H7 (cell line): ENCODE results near the gene KLF17. TPM values are rescaled to one million over a fixed set of nuclear protein-coding genes. Genes with fewer than 3 reads are reported as not detected.
"Not testable (repeated sequence)": the region's sequence is repeated elsewhere in the genome, so short reads cannot be mapped to it uniquely, and the experiment has no call there.

Experiments
- DNase-seq: peaks from one replicate; pipeline ENCODE4 v3.0.0; 2012
- H3K27me3 ChIP-seq: 2 replicates; pipeline ENCODE4 v1.6.0; 2011; ENCODE audit warnings: mild to moderate bottlenecking, low read length; ENCODE audit not compliant: control insufficient read depth, insufficient read depth
- H3K36me3 ChIP-seq: replicated peaks from 2 replicates; pipeline ENCODE4 v1.5.1; 2011; ENCODE audit warnings: low read length; ENCODE audit not compliant: control insufficient read depth, insufficient read depth
- H3K4me3 ChIP-seq: 2 replicates; pipeline ENCODE4 v1.5.1; 2011; ENCODE audit warnings: low read depth, mild to moderate bottlenecking, control low read depth, low read length, moderate library complexity; ENCODE audit not compliant: insufficient read depth
- total RNA-seq: library from RNA; depleted of rRNA; stranded (reverse); fragments of >200 nt; shearing (Covaris generic); gene quantifications from 2 replicates; pipeline ENCODE4 v1.2.3, GENCODE V29; 2014

KLF17 gene
- total RNA-seq, 1 experiment from 2014 or later, result not detected

- Histone ChIP-seq H3K36me3 (no peaks in the 10 kb centered on the region), H3K4me3 (no peak overlapping the region), H3K27me3 (no peaks in the 10 kb centered on the region)
- DNase-seq, result no peak
Measured at GRCh38 chr1:44129616-44130500, 11.2 kb downstream of the KLF17 start.

- no peaks in the 10 kb centered on the region for H3K27me3 ChIP-seq
- H3K4me3 ChIP-seq, result no peak overlapping the region
Measured at GRCh38 chr1:44131411-44131810, 12.8 kb downstream of the KLF17 start.

GRCh38 chr1:44134071-44134920 lies 15.7 kb downstream of the KLF17 start:
- H3K36me3 ChIP-seq, result no peaks in the 10 kb centered on the region
- H3K4me3 ChIP-seq, result no peak overlapping the region
- no peaks in the 10 kb centered on the region for H3K27me3 ChIP-seq
- DNase-seq, result no peak

More at GRCh38 chr1:44131411-44131810, 12.8 kb downstream of the KLF17 start:
- no peaks in the 10 kb centered on the region for H3K36me3 ChIP-seq
- no peak for DNase-seq

- H3K4me3 ChIP-seq, result no peak overlapping the region
- no peak for DNase-seq
- H3K36me3 ChIP-seq, result no peaks in the 10 kb centered on the region
- H3K27me3 ChIP-seq, result no peaks in the 10 kb centered on the region
Measured at GRCh38 chr1:44135886-44136285, 17.3 kb downstream of the KLF17 start.

- no peaks in the 10 kb centered on the region for H3K36me3 ChIP-seq
- no peak overlapping the region for H3K4me3 ChIP-seq
- H3K27me3 ChIP-seq, result no peaks in the 10 kb centered on the region; the same call in 1 of the 2 replicates
- DNase-seq, result no peak
Measured at GRCh38 chr1:44138239-44138638, 19.6 kb downstream of the KLF17 start.

GRCh38 chr1:44139565-44139964 lies 20.9 kb downstream of the KLF17 start:
- not testable (repeated sequence) for H3K4me3 ChIP-seq, DNase-seq, H3K36me3 ChIP-seq, H3K27me3 ChIP-seq

- H3K36me3 ChIP-seq, result no peaks in the 10 kb centered on the region
- no peaks in the 10 kb centered on the region; the same call in 1 of the 2 replicates for H3K27me3 ChIP-seq
- no peak within 1 kb of the TSS for H3K4me3 ChIP-seq
- no peak for DNase-seq
Measured at GRCh38 chr1:44141531-44141930, 22.9 kb downstream of the KLF17 start, which contains the start of gene KLF18. Gene KLF18 (minus strand): TSS chr1:44141631. CDS start chr1:44141631, 0 bp downstream.

- Histone ChIP-seq H3K27me3 (no peaks in the 10 kb centered on the region; the same call in 1 of the 2 replicates), H3K36me3 (no peaks in the 10 kb centered on the region), H3K4me3 (no peak overlapping the region)
- DNase-seq, result no peak
Measured at GRCh38 chr1:44144962-44145756, 26.5 kb downstream of the KLF17 start.

- H3K27me3 ChIP-seq, result no peaks in the 10 kb centered on the region; the same call in 1 of the 2 replicates
- DNase-seq, result peak; percentile 40
- H3K4me3 ChIP-seq, result no peak overlapping the region
- no peaks in the 10 kb centered on the region for H3K36me3 ChIP-seq
Measured at GRCh38 chr1:44146536-44147361, 28.1 kb downstream of the KLF17 start.

GRCh38 chr1:44147582-44147981 lies 29.0 kb downstream of the KLF17 start:
- Histone ChIP-seq H3K27me3 (no peaks in the 10 kb centered on the region), H3K36me3 (no peaks in the 10 kb centered on the region)
- no peak for DNase-seq

GRCh38 chr1:44151332-44151731 lies 32.7 kb downstream of the KLF17 start:
- no peak for DNase-seq
- Histone ChIP-seq H3K36me3 (no peaks in the 10 kb centered on the region), H3K27me3 (no peaks in the 10 kb centered on the region), H3K4me3 (no peak overlapping the region)

More at GRCh38 chr1:44147582-44147981, 29.0 kb downstream of the KLF17 start:
- no peak overlapping the region for H3K4me3 ChIP-seq

GRCh38 chr1:44151808-44152207 lies 33.2 kb downstream of the KLF17 start:
- Histone ChIP-seq H3K27me3 (no peaks in the 10 kb centered on the region), H3K36me3 (no peaks in the 10 kb centered on the region), H3K4me3 (no peak overlapping the region)
- DNase-seq, result no peak

GRCh38 chr1:44152692-44153091 lies 34.1 kb downstream of the KLF17 start:
- Histone ChIP-seq H3K27me3 (no peaks in the 10 kb centered on the region), H3K4me3 (no peak overlapping the region), H3K36me3 (no peaks in the 10 kb centered on the region)
- DNase-seq, result no peak
